Fibroblast of pulmonary artery (primary cell): ENCODE data around the gene ALK.

ENCODE experiments used
- DNase-seq: peaks from one replicate; pipeline ENCODE4 v3.0.0-alpha.2; 2010; ENCODE audit warnings: low read depth
- H3K4me3 ChIP-seq: replicated peaks from 2 replicates; pipeline ENCODE4 v1.5.1; 2011; ENCODE audit warnings: low read depth, mild to moderate bottlenecking, control low read depth, low read length, moderate library complexity
- CTCF ChIP-seq: IDR thresholded peaks from 2 replicates; pipeline ENCODE4 v1.5.1; 2011; ENCODE audit warnings: mild to moderate bottlenecking, control low read depth, low read length, inconsistent platforms; ENCODE audit errors: missing control alignments

Gene ALK

GRCh38 chr2:29733213-29733612 lies 188.2 kb downstream of the ALK start:
- TF ChIP-seq CTCF = no peak
- H3K4me3 ChIP-seq = no peak overlapping the region
- no peak for DNase-seq

- DNase-seq = no peak
- TF ChIP-seq CTCF = no peak
- no peak overlapping the region for H3K4me3 ChIP-seq
These were observed 189.4 kb downstream of the ALK start for GRCh38 chr2:29731948-29732347.

GRCh38 chr2:29729932-29730331 lies 191.5 kb downstream of the ALK start:
- no peak for DNase-seq
- TF ChIP-seq CTCF = no peak
- H3K4me3 ChIP-seq = no peak overlapping the region

GRCh38 chr2:29729401-29729800 lies 192.0 kb downstream of the ALK start:
- no peak for TF ChIP-seq CTCF
- H3K4me3 ChIP-seq = no peak overlapping the region
- no peak for DNase-seq

GRCh38 chr2:29726976-29727375 lies 194.4 kb downstream of the ALK start:
- TF ChIP-seq CTCF = no peak
- H3K4me3 ChIP-seq = no peak overlapping the region

GRCh38 chr2:29725610-29726009 lies 195.8 kb downstream of the ALK start:
- no peak for TF ChIP-seq CTCF
- no peak overlapping the region for H3K4me3 ChIP-seq
- DNase-seq = no peak

More at GRCh38 chr2:29726976-29727375, 194.4 kb downstream of the ALK start:
- DNase-seq = no peak

- no peak for TF ChIP-seq CTCF
- DNase-seq = no peak
- H3K4me3 ChIP-seq = no peak overlapping the region
These were observed 197.1 kb downstream of the ALK start for GRCh38 chr2:29724282-29724681.
